Small intestine (tissue), 7 donors: Measurements from ENCODE around the gene ZNF763. TPM values are rescaled to one million over a fixed set of nuclear protein-coding genes. Genes with fewer than 3 reads are reported as not detected.

ENCODE experiments used
- DNase-seq, 2 donors: peaks; one replicate each; pipeline versions ENCODE4 v3.0.0 to v3.0.0-alpha.2; 2013
- FAIRE-seq: peaks from 2 replicates; lab custom pipeline; 2012; peaks lifted over from hg19 to GRCh38; lab: Jason Lieb, UNC
- H3K27ac ChIP-seq, 3 donors: one replicate each; pipeline ENCODE4 v1.5.1; 2013; ENCODE audit warnings: low read length in 2 of 3, mild to moderate bottlenecking in 2 of 3, control low read depth in 1 of 3, inconsistent platforms in 1 of 3, low read depth in 1 of 3, moderate library complexity in 1 of 3
- H3K27me3 ChIP-seq, 3 donors: one replicate each; pipeline ENCODE4 v1.6.1; 2013; ENCODE audit warnings: low read length in 3 of 3, inconsistent platforms in 1 of 3; ENCODE audit not compliant: control insufficient read depth in 3 of 3, insufficient read depth in 3 of 3
- H3K36me3 ChIP-seq, 3 donors: one replicate each; pipeline ENCODE4 v1.6.1; 2013; ENCODE audit warnings: low read length in 3 of 3, inconsistent platforms in 1 of 3, low read depth in 1 of 3, mild to moderate bottlenecking in 1 of 3, moderate library complexity in 1 of 3; ENCODE audit not compliant: control insufficient read depth in 3 of 3, insufficient read depth in 2 of 3
- H3K4me1 ChIP-seq, 3 donors: one replicate each; pipeline ENCODE4 v1.6.1; 2013; ENCODE audit warnings: low read length in 2 of 3, inconsistent platforms in 1 of 3, low read depth in 1 of 3, mild to moderate bottlenecking in 1 of 3, moderate library complexity in 1 of 3; ENCODE audit not compliant: control insufficient read depth in 3 of 3, insufficient read depth in 2 of 3
- H3K4me3 ChIP-seq, 3 donors: one replicate each; pipeline ENCODE4 v1.5.1; 2013; ENCODE audit warnings: low read length in 3 of 3, control low read depth in 1 of 3, inconsistent platforms in 1 of 3, low read depth in 1 of 3, mild to moderate bottlenecking in 1 of 3, moderate library complexity in 1 of 3
- H3K9me3 ChIP-seq, 2 donors: one replicate each; pipeline ENCODE4 v1.6.1; 2013; ENCODE audit warnings: low read depth in 1 of 2, low read length in 1 of 2; ENCODE audit not compliant: control insufficient read depth in 2 of 2, insufficient read depth in 1 of 2
- whole genome bisulfite sequencing, 3 donors: extraction: QIAGEN DNeasy Blood & Tissue Kit; methylation state at CpG; one replicate each; pipeline ENCODE4 v1.1.7; 2013; 5-methylcytosine and 5-hydroxymethylcytosine counted together
- polyA plus RNA-seq, 4 donors: library from polyadenylated mRNA; stranded (reverse) in 3 of 4; unstranded in 1 of 4; fragments of 200-250 nt in 3 of 4; fragments of 120-200 nt in 1 of 4; gene quantifications; one replicate each; pipeline versions ENCODE4 v1.2.1 to v1.2.3, GENCODE V29; 2013
- donor health status: healthy with polysubstance abuse.
- donor health status: control.
- donor health status: control.
- donor health status: Bipolar disorder and iron deficiency.
- donor health status: healthy.

ZNF763 gene
- polyA plus RNA-seq, 4 donors: 1.9 to 5.1 (median 3.5) TPM

DNA sequence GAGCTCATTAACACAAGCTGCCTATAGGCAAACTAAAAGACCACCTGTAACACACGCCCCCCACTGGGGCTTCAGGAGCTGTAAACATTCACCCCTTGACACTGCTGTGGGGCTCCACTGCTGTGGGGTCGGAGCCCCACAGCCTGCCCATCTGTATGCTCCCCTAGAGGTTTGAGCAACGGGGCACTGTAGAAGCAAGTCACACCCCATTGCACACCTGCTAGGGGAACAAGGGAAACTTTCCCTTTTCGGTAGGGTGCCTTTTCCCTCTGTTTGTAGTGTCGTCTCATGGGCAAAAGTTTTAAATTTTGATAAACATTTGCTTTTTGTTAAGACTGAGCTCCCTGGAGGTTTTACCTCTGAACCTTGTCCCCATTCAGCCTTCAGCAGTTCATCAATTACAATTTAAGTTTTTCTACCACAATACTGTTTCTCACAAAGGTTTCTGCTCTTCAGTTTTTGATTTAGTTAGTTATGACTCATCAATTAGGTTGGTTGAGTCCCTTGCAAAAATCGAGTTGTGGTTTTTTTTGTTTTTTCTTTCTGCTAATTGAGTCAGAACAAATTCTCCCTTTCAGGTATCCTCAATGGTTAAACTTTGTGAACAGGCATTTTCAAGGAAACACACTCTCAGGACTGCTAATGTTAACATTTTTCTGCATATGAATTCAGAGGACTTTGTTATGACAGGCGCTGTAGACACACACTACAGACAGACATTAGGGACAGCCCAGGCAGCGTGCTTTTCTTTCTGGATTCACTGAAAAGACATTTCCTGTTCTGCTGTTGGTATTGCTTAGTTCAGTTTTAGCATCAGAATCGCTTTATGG lies 35.5 kb downstream of the ZNF763 start:
- peaks cover 0 to 12% (median 2%) of the 10 kb centered on the region in 3 donors for H3K36me3 ChIP-seq
- peaks cover 0 to 3% (median 0%) of the 10 kb centered on the region in 3 donors for H3K4me1 ChIP-seq
- no peak overlapping the region for H3K4me3 ChIP-seq
- H3K27me3 ChIP-seq: no peaks in the 10 kb centered on the region
- DNase-seq: no peak
- 68 to 90% (median 70%) methylated on average over 9 of the region's 9 CpGs for WGBS, 3 donors
- peaks cover 0 to 13% of the 10 kb centered on the region in 2 donors for H3K9me3 ChIP-seq
- H3K27ac ChIP-seq: no peak overlapping the region
- FAIRE-seq: no peak

DNA sequence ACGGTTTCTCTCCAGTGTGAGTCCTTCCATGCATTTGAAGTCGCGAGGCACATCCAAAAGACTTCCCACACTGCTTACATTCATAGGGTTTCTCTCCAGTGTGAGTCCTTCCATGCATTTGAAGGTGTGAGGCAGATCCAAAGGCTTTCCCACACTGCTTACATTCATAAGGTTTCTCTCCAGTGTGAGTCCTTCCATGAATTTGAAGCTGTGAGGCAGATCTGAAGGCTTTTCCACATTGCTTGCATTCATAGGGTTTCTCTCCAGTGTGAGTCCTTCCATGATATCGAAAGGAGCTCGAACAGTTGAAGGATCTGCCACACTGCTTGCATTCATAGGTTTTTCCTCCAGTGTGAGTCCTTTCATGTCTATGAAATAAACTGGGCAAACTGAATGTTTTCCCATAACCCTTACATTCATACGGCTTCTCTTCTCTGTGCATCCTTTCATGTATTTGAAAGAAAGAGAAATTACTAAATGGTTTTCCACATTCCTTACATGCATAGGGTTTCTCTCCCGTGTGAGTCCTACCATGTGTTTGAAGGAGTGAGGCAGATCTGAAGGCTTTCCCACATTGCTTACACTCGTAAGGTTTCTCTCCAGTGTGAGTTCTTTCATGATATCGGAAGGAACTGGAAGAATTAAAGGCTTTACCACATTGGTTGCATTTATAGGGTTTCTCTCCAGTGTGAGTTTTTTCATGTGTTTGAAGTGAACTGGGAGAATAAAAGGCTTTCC lies 50.3 kb downstream of the ZNF763 start:
- FAIRE-seq: no peak

DNA sequence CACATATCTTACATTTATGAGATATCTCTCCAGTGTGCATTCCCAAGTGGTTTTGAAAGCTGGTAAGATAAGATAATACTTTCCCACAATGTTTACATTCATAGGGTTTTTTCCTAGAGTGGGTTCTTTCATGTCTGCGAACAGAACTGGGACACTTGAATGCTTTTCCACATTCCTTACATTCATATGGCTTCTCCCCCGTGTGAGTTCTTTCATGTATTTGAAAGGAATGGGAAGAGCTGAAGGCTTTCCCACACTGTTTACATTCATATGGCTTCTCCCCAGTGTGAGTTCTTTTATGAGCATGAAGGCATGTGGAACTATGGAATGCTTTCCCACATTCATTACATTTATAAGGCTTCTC lies 50.9 kb downstream of the ZNF763 start:
- no peak for DNase-seq
- 85 to 94% (median 89%) methylated on average over 2 of the region's 2 CpGs for WGBS, 3 donors
- Histone ChIP-seq H3K27me3 (no peaks in the 10 kb centered on the region), H3K36me3 (peaks cover 8 to 19% (median 15%) of the 10 kb centered on the region in 3 donors), H3K9me3 (peaks cover 5 to 84% of the 10 kb centered on the region in 2 donors), H3K4me3 (no peak overlapping the region), H3K27ac (no peak overlapping the region), H3K4me1 (no peaks in the 10 kb centered on the region)
- FAIRE-seq: no peak

More for the DNA sequence above, 50.3 kb downstream of the ZNF763 start:
- peaks cover 8 to 19% (median 15%) of the 10 kb centered on the region in 3 donors for H3K36me3 ChIP-seq
- H3K27me3 ChIP-seq: no peaks in the 10 kb centered on the region
- no peak overlapping the region for H3K4me3 ChIP-seq
- DNase-seq: no peak
- H3K9me3 ChIP-seq: peaks cover 5 to 82% of the 10 kb centered on the region in 2 donors
- H3K4me1 ChIP-seq: no peaks in the 10 kb centered on the region
- 97 to 98% (median 98%) methylated on average over 9 of the region's 9 CpGs for WGBS, 3 donors
- no peak overlapping the region for H3K27ac ChIP-seq

Other genes with a start within 250 kb of the ZNF763 start
- 10 to 100 TPM in 1 of 4 donors, 1 to 10 TPM in 3; 3.8 to 10.1 (median 6.5) TPM for gene ZNF823, start 226.1 kb upstream of the ZNF763 start, polyA plus RNA-seq
- 1 to 10 TPM; 1.4 to 7.5 (median 2.1) TPM for gene ZNF441, start 198.0 kb upstream of the ZNF763 start, polyA plus RNA-seq
- 1 to 10 TPM in 2 of 4 donors, under 1 TPM in 2; 0.45 to 1.9 (median 0.96) TPM for gene ZNF491, start 166.5 kb upstream of the ZNF763 start, polyA plus RNA-seq
- 10 to 100 TPM in 1 of 4 donors, 1 to 10 TPM in 3; 3.5 to 18.0 (median 7.4) TPM for gene ZNF440, start 150.8 kb upstream of the ZNF763 start, polyA plus RNA-seq
- 1 to 10 TPM; 1.1 to 8.0 (median 4.2) TPM for gene ZNF439, start 116.3 kb upstream of the ZNF763 start, polyA plus RNA-seq
- gene ZNF69, start 77.3 kb upstream of the ZNF763 start, polyA plus RNA-seq: 10 to 100 TPM in 1 of 4 donors, 1 to 10 TPM in 3; 1.4 to 30.4 (median 3.9) TPM
- gene ZNF700, start 39.9 kb upstream of the ZNF763 start, polyA plus RNA-seq: 10 to 100 TPM in 3 of 4 donors, 1 to 10 TPM in 1; 7.3 to 24.6 (median 15.6) TPM
- 1 to 10 TPM in 2 of 4 donors, under 1 TPM in 2; 0.22 to 7.0 (median 0.96) TPM for gene ZNF433, start 70.6 kb downstream of the ZNF763 start, polyA plus RNA-seq
- gene ZNF878, start 87.9 kb downstream of the ZNF763 start, polyA plus RNA-seq: under 1 TPM in 2 of 4 donors, not detected in 2; 0.15 to 0.50 TPM
- 10 to 100 TPM in 1 of 4 donors, 1 to 10 TPM in 3; 1.6 to 17.1 (median 2.4) TPM for gene ZNF844, start 99.7 kb downstream of the ZNF763 start, polyA plus RNA-seq
- gene ZNF20, start 175.3 kb downstream of the ZNF763 start, polyA plus RNA-seq: 1 to 10 TPM; 2.4 to 7.0 (median 3.5) TPM
- gene ZNF625, start 191.7 kb downstream of the ZNF763 start, polyA plus RNA-seq: 1 to 10 TPM in 2 of 4 donors, not detected in 2; 1.3 to 4.8 TPM
- gene ZNF136, start 198.1 kb downstream of the ZNF763 start, polyA plus RNA-seq: 10 to 100 TPM in 1 of 4 donors, 1 to 10 TPM in 3; 2.7 to 11.1 (median 3.2) TPM